K562 (cell line): ENCODE data around the gene CREBL2. TPM values are rescaled to one million over a fixed set of nuclear protein-coding genes. Genes with fewer than 3 reads are reported as not detected.

ENCODE experiments used
- ATAC-seq: fragments of 200-7000 bp; cut with Tn5 transposase; 3 replicates; pipeline ENCODE4 v1.9.1; 2020; ENCODE audit warnings: moderate library complexity
- BruUV-seq: library from RNA; stranded (reverse); fragments of 400-500 nt; replicated peaks from 2 replicates; lab custom pipeline; 2021; lab: Mats Ljungman, UMichigan
- CTCF ChIA-PET: fragments of 300-600 bp; formaldehyde crosslinking; extraction: SDS; loops from one replicate; lab custom pipeline; 2021; ENCODE audit warnings: low intra/inter-chr PET ratio; lab: Yijun Ruan, JAX
- POLR2A ChIA-PET: fragments of 300-600, 350-650 bp; sonication (Branson Sonifier 250); formaldehyde crosslinking; extraction: SDS; loops from one replicate; lab custom pipeline; 2021; ENCODE audit warnings: antibody characterized with exemption, inconsistent platforms; lab: Yijun Ruan, JAX
- DNase-seq, 4 experiments: peaks; one replicate each; pipeline versions ENCODE4 v3.0.0 to v3.0.0-alpha.2; 2011 to 2018; ENCODE audit warnings: low spot score in 3 of 4, mixed read lengths in 3 of 4; ENCODE audit errors: extremely low read depth in 1 of 4
- FAIRE-seq: peaks from 2 replicates; lab custom pipeline; 2011; peaks lifted over from hg19 to GRCh38; lab: Jason Lieb, UNC
- H2AFZ ChIP-seq: 2 replicates; pipeline ENCODE4 v1.6.0; 2011; ENCODE audit warnings: low read depth, low read length, control low read depth, inconsistent platforms
- H3K27ac ChIP-seq: fragments of 200-600 bp; 3 replicates; pipeline ENCODE4 v1.8.0; 2011; ENCODE audit warnings: low read depth, mild to moderate bottlenecking, control low read depth, inconsistent platforms, low read length, moderate library complexity, mixed read lengths; ENCODE audit errors: extremely low read depth
- H3K27me3 ChIP-seq, 2 experiments: fragments of 300-600 bp in 1 of 2; 2 replicates in 1 of 2; 3 replicates in 1 of 2; pipeline versions ENCODE4 v1.6.0 to v1.8.0; 2011; ENCODE audit warnings: inconsistent platforms in 2 of 2, low read length in 2 of 2, mild to moderate bottlenecking in 1 of 2, mixed read lengths in 1 of 2, moderate library complexity in 1 of 2; ENCODE audit not compliant: control insufficient read depth in 2 of 2, insufficient read depth in 2 of 2
- H3K36me3 ChIP-seq: fragments of 300-600 bp; 3 replicates; pipeline ENCODE4 v1.8.0; 2011; ENCODE audit warnings: mild to moderate bottlenecking, low read length, inconsistent platforms; ENCODE audit not compliant: control insufficient read depth, insufficient read depth
- H3K4me1 ChIP-seq, 2 experiments: fragments of 200-600 bp in 1 of 2; replicated peaks in 1 of 2; 2 replicates in 1 of 2; 3 replicates in 1 of 2; pipeline versions ENCODE4 v1.5.1 to v1.8.0; 2011; ENCODE audit warnings: inconsistent platforms in 2 of 2, low read length in 2 of 2, mild to moderate bottlenecking in 1 of 2, mixed read lengths in 1 of 2, moderate library complexity in 1 of 2; ENCODE audit not compliant: control insufficient read depth in 2 of 2, insufficient read depth in 2 of 2
- H3K4me2 ChIP-seq: 2 replicates; pipeline ENCODE4 v1.6.1; 2011; ENCODE audit warnings: low read length, control low read depth, inconsistent platforms, mixed read lengths; ENCODE audit not compliant: insufficient read depth
- H3K4me3 ChIP-seq: fragments of 200-600 bp; sonication (generic), shearing (Covaris generic); 2 replicates; pipeline ENCODE4 v1.5.1; 2016; ENCODE audit warnings: control low read depth, inconsistent platforms
- H3K79me2 ChIP-seq: fragments of 200-600 bp; 3 replicates; pipeline ENCODE4 v1.8.0; 2011; ENCODE audit warnings: low read length, inconsistent platforms; ENCODE audit not compliant: control insufficient read depth, insufficient read depth
- H3K9ac ChIP-seq, 2 experiments: 2 replicates each; pipeline versions ENCODE4 v1.6.0 to v1.6.1; 2011; ENCODE audit warnings: low read depth in 2 of 2, low read length in 2 of 2, control low read depth in 1 of 2, inconsistent platforms in 1 of 2, mild to moderate bottlenecking in 1 of 2, mixed read lengths in 1 of 2; ENCODE audit not compliant: insufficient read depth in 1 of 2
- H3K9me1 ChIP-seq: one replicate; pipeline ENCODE4 v1.6.0; 2011; ENCODE audit warnings: inconsistent platforms, mild to moderate bottlenecking, low read length, moderate library complexity; ENCODE audit not compliant: control insufficient read depth, insufficient read depth
- H3K9me3 ChIP-seq: replicated peaks from 2 replicates; pipeline ENCODE4 v1.5.1; 2011; ENCODE audit warnings: low read depth, low read length, inconsistent platforms; ENCODE audit not compliant: control insufficient read depth, insufficient read depth
- H4K20me1 ChIP-seq: replicated peaks from 2 replicates; pipeline ENCODE4 v1.6.1; 2011; ENCODE audit warnings: low read length, inconsistent platforms, mixed read lengths; ENCODE audit not compliant: control insufficient read depth, insufficient read depth
- ESRRA ChIP-seq: fragments of 450-650 bp; IDR thresholded peaks from 2 replicates; pipeline ENCODE4 v1.6.1; 2014; ENCODE audit warnings: low read depth, mild to moderate bottlenecking, moderate library complexity, borderline replicate concordance
- GABPB1 ChIP-seq: sonication (generic); formaldehyde crosslinking; IDR thresholded peaks from 2 replicates; pipeline ENCODE4 v1.8.0; 2022; ENCODE audit warnings: mild to moderate bottlenecking, missing genetic modification reagents
- JUNB ChIP-seq: fragments of 450-650 bp; formaldehyde crosslinking; conservative IDR thresholded peaks from 2 replicates; pipeline ENCODE4 v1.4.0; 2020; ENCODE audit warnings: mild to moderate bottlenecking
- KDM2B ChIP-seq: fragments of 250-450 bp; sonication (Bioruptor Pico); IDR thresholded peaks from 2 replicates; pipeline ENCODE4 v1.8.0; 2021; ENCODE audit warnings: mild to moderate bottlenecking, moderate library complexity
- NCOA1 ChIP-seq: fragments of 450-650 bp; IDR thresholded peaks from 2 replicates; pipeline ENCODE4 v1.6.1; 2016; ENCODE audit warnings: low read depth
- PHB ChIP-seq: fragments of 250-450 bp; sonication (Bioruptor Pico); IDR thresholded peaks from 2 replicates; pipeline ENCODE4 v1.5.0; 2021
- PRMT5 ChIP-seq: sonication (generic); formaldehyde crosslinking; IDR thresholded peaks from 2 replicates; pipeline ENCODE4 v1.5.0; 2020; ENCODE audit warnings: missing genetic modification reagents
- RNF2 ChIP-seq: sonication (generic); IDR thresholded peaks from 2 replicates; pipeline ENCODE4 v1.6.1; 2016
- SRSF7 ChIP-seq: fragments of 200-400 bp; formaldehyde crosslinking; optimal IDR thresholded peaks from 2 replicates; pipeline ENCODE3; 2017; ENCODE audit warnings: mild to moderate bottlenecking, low read depth, low read length
- ZKSCAN3 ChIP-seq: fragments of 250-450 bp; sonication (Bioruptor Pico); IDR thresholded peaks from 2 replicates; pipeline ENCODE4 v1.4.0; 2020
- ZNF165 ChIP-seq: fragments of 250-450 bp; sonication (Bioruptor Pico); IDR thresholded peaks from 2 replicates; pipeline ENCODE4 v1.4.0; 2020; ENCODE audit warnings: borderline replicate concordance
- ZNF431 ChIP-seq: sonication (generic); formaldehyde crosslinking; IDR thresholded peaks from 2 replicates; pipeline ENCODE4 v1.8.0; 2022; ENCODE audit warnings: mild to moderate bottlenecking, missing genetic modification reagents
- WGBS: fragments of 100-300 bp; shearing (Covaris generic); methylation state at CpG from one replicate; pipeline ENCODE4 v1.1.6; 2016; ENCODE audit warnings: low coverage, mixed read lengths; ENCODE audit not compliant: insufficient coverage; ENCODE audit errors: missing lambda C conversion rate; 5-methylcytosine and 5-hydroxymethylcytosine counted together
- in situ Hi-C: fragments of 300-500 bp; cut with MboI; formaldehyde crosslinking; loops from 4 replicates; pipeline ENCODE4 v1.15.0; 2018; ENCODE audit warnings: inconsistent platforms, mixed read lengths
- intact Hi-C: fragments of 100-400 bp; cut with micrococcal nuclease; formaldehyde crosslinking; loops from 2 replicates; pipeline ENCODE4 v1.14.2; 2022
- polyA plus RNA-seq, 8 experiments: library from polyadenylated mRNA; depleted of rRNA in 4 of 8; stranded (reverse) in 5 of 8; unstranded in 3 of 8; fragments of >200 nt; fragmentation: Nextera tagmentation in 2 of 8; fragmentation: Illumina TruSeq in 1 of 8; extraction: Ambion mirVana in 2 of 8; extraction: Trizol in 1 of 8; gene quantifications; 2 replicates each; pipeline versions ENCODE4 v1.2.1 to v1.2.3, GENCODE V29; 2011 to 2014; ENCODE audit warnings: inconsistent platforms in 1 of 8, missing spikeins in 1 of 8
- total RNA-seq, 7 experiments: library from RNA; depleted of rRNA in 6 of 7; stranded (reverse); fragments of >200 nt in 6 of 7; fragmentation: Illumina TruSeq in 2 of 7; extraction: Trizol in 2 of 7; gene quantifications; 2 replicates each; pipeline versions ENCODE4 v1.2.1 to v1.2.3, GENCODE V29; 2011 to 2021; ENCODE audit warnings: low replicate concordance in 1 of 7
- TF ChIP-seq, protein P1 (sequence below), 2 experiments: fragments of 450-650 bp; formaldehyde crosslinking in 1 of 2; IDR thresholded peaks; 2 replicates each; pipeline versions ENCODE4 v1.4.0 to v1.6.1; 2014 to 2020; ENCODE audit warnings: mild to moderate bottlenecking in 2 of 2, borderline replicate concordance in 1 of 2, low read depth in 1 of 2
- TF ChIP-seq, protein P2 (sequence below): fragments of 200-800 bp; sonication (Bioruptor generic); IDR thresholded peaks from 2 replicates; pipeline ENCODE4 v1.6.1; 2017; ENCODE audit warnings: missing genetic modification characterization, missing compliant biosample characterization

The CREBL2 gene
- total and polyA plus RNA-seq, 9 of the 15 experiments (the other 6 are each of a cell fraction or from before 2014, with no cell fraction given) = 1.7 to 7.3 (median 5.2) TPM

DNA sequence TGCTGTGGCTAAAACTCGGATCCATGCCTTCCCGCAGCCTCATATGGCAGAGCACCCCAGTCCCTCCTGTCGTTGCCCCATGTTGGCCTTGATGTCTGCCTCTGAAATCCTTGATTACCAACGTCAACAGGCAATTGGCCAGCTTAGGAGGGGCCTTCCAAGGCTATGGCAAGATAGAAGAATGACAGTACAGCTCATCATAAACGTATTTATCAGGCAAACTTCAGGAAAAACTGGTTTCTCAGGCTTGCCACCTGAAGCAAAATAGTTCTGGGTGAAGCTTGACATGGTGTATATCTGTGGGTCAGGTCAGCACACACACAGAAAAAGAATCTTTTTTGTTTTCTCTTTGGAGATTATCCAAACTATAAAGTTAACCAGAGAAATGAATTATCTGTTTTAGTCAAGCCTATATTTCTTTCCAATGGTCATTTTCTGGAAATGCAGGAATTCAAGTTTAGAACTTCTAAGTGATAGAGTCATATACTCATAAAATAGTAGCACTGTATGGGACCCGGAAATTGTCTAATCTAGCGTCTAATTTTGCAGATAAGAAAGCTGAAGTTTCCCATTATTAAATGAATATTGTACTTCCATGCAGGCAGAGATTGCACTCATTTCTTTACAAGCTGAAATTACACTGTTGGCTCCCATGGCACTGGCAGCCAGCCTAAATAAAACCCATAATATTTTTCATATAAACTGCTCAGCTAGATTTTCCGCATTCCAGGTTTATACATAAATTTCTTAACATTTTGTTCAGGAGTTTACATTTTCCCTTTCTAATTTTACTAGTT lies 24.6 kb upstream of the CREBL2 start:
- peaks cover 0 to 10% of the 10 kb centered on the region in 2 experiments; a peak in 2 of 5 replicates for H3K27me3 ChIP-seq
- no peak overlapping the region for H3K4me2 ChIP-seq
- in situ Hi-C loops = no loop called here
- no peaks in the 10 kb centered on the region for H3K9me3 ChIP-seq
- DNase-seq = no peak
- no peaks in the 10 kb centered on the region for H4K20me1 ChIP-seq
- no peak for ATAC-seq
- WGBS = 4% methylated on average over 8 of the region's 8 CpGs
- H3K79me2 ChIP-seq = no peaks in the 10 kb centered on the region
- no TSS peak for BruUV-seq
- no peak overlapping the region for H2AFZ ChIP-seq
- POLR2A ChIA-PET = interaction anchor here (0.7 kb wide), 1 partner anchor 23 kb away, joined by 3 read pairs; no protein-coding TSS in a partner anchor
- H3K36me3 ChIP-seq = no peaks in the 10 kb centered on the region
- intact Hi-C loops = no loop called here
- CTCF ChIA-PET = no interaction called here
- H3K4me1 ChIP-seq = no peaks in the 10 kb centered on the region
- no peak overlapping the region for H3K4me3 ChIP-seq
- no peak overlapping the region for H3K9ac ChIP-seq
- H3K27ac ChIP-seq = no peak overlapping the region
- no peaks in the 10 kb centered on the region for H3K9me1 ChIP-seq
- no peak for FAIRE-seq
- TF ChIP-seq JUNB (CRISPR knock-in tag) (no peak), SRSF7 (no peak), RNF2 (no peak), KDM2B (CRISPR knock-in tag) (no peak), NCOA1 (no peak), ZNF431 (CRISPR knock-in tag) (no peak), ZNF165 (CRISPR knock-in tag) (no peak), PHB (CRISPR knock-in tag) (no peak), PRMT5 (CRISPR knock-in tag) (no peak), ZKSCAN3 (CRISPR knock-in tag) (no peak), GABPB1 (CRISPR knock-in tag) (no peak), ESRRA (no peak)
- TF ChIP-seq, protein P1, sequence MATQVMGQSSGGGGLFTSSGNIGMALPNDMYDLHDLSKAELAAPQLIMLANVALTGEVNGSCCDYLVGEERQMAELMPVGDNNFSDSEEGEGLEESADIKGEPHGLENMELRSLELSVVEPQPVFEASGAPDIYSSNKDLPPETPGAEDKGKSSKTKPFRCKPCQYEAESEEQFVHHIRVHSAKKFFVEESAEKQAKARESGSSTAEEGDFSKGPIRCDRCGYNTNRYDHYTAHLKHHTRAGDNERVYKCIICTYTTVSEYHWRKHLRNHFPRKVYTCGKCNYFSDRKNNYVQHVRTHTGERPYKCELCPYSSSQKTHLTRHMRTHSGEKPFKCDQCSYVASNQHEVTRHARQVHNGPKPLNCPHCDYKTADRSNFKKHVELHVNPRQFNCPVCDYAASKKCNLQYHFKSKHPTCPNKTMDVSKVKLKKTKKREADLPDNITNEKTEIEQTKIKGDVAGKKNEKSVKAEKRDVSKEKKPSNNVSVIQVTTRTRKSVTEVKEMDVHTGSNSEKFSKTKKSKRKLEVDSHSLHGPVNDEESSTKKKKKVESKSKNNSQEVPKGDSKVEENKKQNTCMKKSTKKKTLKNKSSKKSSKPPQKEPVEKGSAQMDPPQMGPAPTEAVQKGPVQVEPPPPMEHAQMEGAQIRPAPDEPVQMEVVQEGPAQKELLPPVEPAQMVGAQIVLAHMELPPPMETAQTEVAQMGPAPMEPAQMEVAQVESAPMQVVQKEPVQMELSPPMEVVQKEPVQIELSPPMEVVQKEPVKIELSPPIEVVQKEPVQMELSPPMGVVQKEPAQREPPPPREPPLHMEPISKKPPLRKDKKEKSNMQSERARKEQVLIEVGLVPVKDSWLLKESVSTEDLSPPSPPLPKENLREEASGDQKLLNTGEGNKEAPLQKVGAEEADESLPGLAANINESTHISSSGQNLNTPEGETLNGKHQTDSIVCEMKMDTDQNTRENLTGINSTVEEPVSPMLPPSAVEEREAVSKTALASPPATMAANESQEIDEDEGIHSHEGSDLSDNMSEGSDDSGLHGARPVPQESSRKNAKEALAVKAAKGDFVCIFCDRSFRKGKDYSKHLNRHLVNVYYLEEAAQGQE (IDR thresholded peaks at IDR 0.05; ENCODE audit: borderline replicate concordance) = no peak
- TF ChIP-seq, protein P1 (CRISPR knock-in tag; IDR thresholded peaks at IDR 0.05; ENCODE audit: low read depth) = no peak
- TF ChIP-seq, protein P2, sequence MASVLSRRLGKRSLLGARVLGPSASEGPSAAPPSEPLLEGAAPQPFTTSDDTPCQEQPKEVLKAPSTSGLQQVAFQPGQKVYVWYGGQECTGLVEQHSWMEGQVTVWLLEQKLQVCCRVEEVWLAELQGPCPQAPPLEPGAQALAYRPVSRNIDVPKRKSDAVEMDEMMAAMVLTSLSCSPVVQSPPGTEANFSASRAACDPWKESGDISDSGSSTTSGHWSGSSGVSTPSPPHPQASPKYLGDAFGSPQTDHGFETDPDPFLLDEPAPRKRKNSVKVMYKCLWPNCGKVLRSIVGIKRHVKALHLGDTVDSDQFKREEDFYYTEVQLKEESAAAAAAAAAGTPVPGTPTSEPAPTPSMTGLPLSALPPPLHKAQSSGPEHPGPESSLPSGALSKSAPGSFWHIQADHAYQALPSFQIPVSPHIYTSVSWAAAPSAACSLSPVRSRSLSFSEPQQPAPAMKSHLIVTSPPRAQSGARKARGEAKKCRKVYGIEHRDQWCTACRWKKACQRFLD = no peak
